K562 (cell line): ENCODE results near the gene FHL1. TPM values are rescaled to one million over a fixed set of nuclear protein-coding genes. Genes with fewer than 3 reads are reported as not detected.

Experiments used
- NEUROD1 ChIP-seq: fragments of 150-350 bp; IDR thresholded peaks from 2 replicates; pipeline ENCODE4 v1.6.1; 2014; ENCODE audit warnings: borderline replicate concordance, low read length, low read depth; ENCODE audit not compliant: partially characterized antibody
- RBM39 ChIP-seq: fragments of 200-400 bp; formaldehyde crosslinking; optimal IDR thresholded peaks from 2 replicates; pipeline ENCODE3; 2018; ENCODE audit warnings: low read depth, low read length
- REST ChIP-seq, 2 experiments: fragments of 450-650 bp; formaldehyde crosslinking in 1 of 2; IDR thresholded peaks; 2 replicates each; pipeline versions ENCODE4 v1.4.0 to v1.6.1; 2014 to 2020; ENCODE audit warnings: mild to moderate bottlenecking in 2 of 2, borderline replicate concordance in 1 of 2, low read depth in 1 of 2
- polyA plus RNA-seq, 8 experiments: library from polyadenylated mRNA; depleted of rRNA in 4 of 8; stranded (reverse) in 5 of 8; unstranded in 3 of 8; fragments of >200 nt; fragmentation: Nextera tagmentation in 2 of 8; fragmentation: Illumina TruSeq in 1 of 8; extraction: Ambion mirVana in 2 of 8; extraction: Trizol in 1 of 8; gene quantifications; 2 replicates each; pipeline versions ENCODE4 v1.2.1 to v1.2.3, GENCODE V29; 2011 to 2014; ENCODE audit warnings: inconsistent platforms in 1 of 8, missing spikeins in 1 of 8
- total RNA-seq, 7 experiments: library from RNA; depleted of rRNA in 6 of 7; stranded (reverse); fragments of >200 nt in 6 of 7; fragmentation: Illumina TruSeq in 2 of 7; extraction: Trizol in 2 of 7; gene quantifications; 2 replicates each; pipeline versions ENCODE4 v1.2.1 to v1.2.3, GENCODE V29; 2011 to 2021; ENCODE audit warnings: low replicate concordance in 1 of 7
- TF ChIP-seq, protein P1 (sequence below), 2 experiments: fragments of 450-650 bp in 1 of 2; sonication (generic) in 1 of 2; formaldehyde crosslinking in 1 of 2; IDR thresholded peaks; 2 replicates each; pipeline versions ENCODE4 v1.7.1 to v1.9.0; 2016 to 2022; ENCODE audit warnings: inconsistent platforms in 1 of 2, mild to moderate bottlenecking in 1 of 2, missing genetic modification reagents in 1 of 2
- TF ChIP-seq, protein P2 (sequence below): fragments of 150-350 bp; IDR thresholded peaks from 2 replicates; pipeline ENCODE4 v1.6.1; 2014; ENCODE audit warnings: low read depth, mild to moderate bottlenecking, low read length, borderline replicate concordance

The FHL1 gene
- total and polyA plus RNA-seq, 9 of the 15 experiments (the other 6 are each of a cell fraction or from before 2014, with no cell fraction given) = 0.03 to 3.0 (median 0.13) TPM; not detected in 1

- TF ChIP-seq, protein P1, sequence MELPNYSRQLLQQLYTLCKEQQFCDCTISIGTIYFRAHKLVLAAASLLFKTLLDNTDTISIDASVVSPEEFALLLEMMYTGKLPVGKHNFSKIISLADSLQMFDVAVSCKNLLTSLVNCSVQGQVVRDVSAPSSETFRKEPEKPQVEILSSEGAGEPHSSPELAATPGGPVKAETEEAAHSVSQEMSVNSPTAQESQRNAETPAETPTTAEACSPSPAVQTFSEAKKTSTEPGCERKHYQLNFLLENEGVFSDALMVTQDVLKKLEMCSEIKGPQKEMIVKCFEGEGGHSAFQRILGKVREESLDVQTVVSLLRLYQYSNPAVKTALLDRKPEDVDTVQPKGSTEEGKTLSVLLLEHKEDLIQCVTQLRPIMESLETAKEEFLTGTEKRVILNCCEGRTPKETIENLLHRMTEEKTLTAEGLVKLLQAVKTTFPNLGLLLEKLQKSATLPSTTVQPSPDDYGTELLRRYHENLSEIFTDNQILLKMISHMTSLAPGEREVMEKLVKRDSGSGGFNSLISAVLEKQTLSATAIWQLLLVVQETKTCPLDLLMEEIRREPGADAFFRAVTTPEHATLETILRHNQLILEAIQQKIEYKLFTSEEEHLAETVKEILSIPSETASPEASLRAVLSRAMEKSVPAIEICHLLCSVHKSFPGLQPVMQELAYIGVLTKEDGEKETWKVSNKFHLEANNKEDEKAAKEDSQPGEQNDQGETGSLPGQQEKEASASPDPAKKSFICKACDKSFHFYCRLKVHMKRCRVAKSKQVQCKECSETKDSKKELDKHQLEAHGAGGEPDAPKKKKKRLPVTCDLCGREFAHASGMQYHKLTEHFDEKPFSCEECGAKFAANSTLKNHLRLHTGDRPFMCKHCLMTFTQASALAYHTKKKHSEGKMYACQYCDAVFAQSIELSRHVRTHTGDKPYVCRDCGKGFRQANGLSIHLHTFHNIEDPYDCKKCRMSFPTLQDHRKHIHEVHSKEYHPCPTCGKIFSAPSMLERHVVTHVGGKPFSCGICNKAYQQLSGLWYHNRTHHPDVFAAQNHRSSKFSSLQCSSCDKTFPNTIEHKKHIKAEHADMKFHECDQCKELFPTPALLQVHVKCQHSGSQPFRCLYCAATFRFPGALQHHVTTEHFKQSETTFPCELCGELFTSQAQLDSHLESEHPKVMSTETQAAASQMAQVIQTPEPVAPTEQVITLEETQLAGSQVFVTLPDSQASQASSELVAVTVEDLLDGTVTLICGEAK (IDR thresholded peaks at IDR 0.05) = no peak
- TF ChIP-seq, protein P1 (CRISPR knock-in tag; IDR thresholded peaks at IDR 0.05) = no peak
- TF ChIP-seq NEUROD1 (no peak), REST (IDR thresholded peaks at IDR 0.05; ENCODE audit: borderline replicate concordance) (no peak), REST (CRISPR knock-in tag; IDR thresholded peaks at IDR 0.05; ENCODE audit: low read depth) (no peak), RBM39 (no peak)
- TF ChIP-seq, protein P2, sequence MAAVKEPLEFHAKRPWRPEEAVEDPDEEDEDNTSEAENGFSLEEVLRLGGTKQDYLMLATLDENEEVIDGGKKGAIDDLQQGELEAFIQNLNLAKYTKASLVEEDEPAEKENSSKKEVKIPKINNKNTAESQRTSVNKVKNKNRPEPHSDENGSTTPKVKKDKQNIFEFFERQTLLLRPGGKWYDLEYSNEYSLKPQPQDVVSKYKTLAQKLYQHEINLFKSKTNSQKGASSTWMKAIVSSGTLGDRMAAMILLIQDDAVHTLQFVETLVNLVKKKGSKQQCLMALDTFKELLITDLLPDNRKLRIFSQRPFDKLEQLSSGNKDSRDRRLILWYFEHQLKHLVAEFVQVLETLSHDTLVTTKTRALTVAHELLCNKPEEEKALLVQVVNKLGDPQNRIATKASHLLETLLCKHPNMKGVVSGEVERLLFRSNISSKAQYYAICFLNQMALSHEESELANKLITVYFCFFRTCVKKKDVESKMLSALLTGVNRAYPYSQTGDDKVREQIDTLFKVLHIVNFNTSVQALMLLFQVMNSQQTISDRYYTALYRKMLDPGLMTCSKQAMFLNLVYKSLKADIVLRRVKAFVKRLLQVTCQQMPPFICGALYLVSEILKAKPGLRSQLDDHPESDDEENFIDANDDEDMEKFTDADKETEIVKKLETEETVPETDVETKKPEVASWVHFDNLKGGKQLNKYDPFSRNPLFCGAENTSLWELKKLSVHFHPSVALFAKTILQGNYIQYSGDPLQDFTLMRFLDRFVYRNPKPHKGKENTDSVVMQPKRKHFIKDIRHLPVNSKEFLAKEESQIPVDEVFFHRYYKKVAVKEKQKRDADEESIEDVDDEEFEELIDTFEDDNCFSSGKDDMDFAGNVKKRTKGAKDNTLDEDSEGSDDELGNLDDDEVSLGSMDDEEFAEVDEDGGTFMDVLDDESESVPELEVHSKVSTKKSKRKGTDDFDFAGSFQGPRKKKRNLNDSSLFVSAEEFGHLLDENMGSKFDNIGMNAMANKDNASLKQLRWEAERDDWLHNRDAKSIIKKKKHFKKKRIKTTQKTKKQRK = no peak
Observed at GRCh38 chrX:136141569-136141968, 5.8 kb upstream of the FHL1 start (continued).
